GM12891 (cell line): ENCODE data around the gene EML5.

Source experiments
- PAX5 ChIP-seq: IDR thresholded peaks from 2 replicates; pipeline ENCODE4 v1.6.1; 2011; ENCODE audit warnings: low read length, moderate library complexity, mild to moderate bottlenecking; ENCODE audit not compliant: insufficient read depth, severe bottlenecking
- POLR2A ChIP-seq: IDR thresholded peaks from 2 replicates; pipeline ENCODE4 v1.6.1; 2011; ENCODE audit warnings: low read depth, low read length, control low read depth
- POLR2AphosphoS5 ChIP-seq: IDR thresholded peaks from 2 replicates; pipeline ENCODE4 v1.6.1; 2011; ENCODE audit warnings: low read depth, low read length, control low read depth
- SPI1 ChIP-seq: IDR thresholded peaks from 2 replicates; pipeline ENCODE4 v1.6.1; 2011; ENCODE audit warnings: low read depth, low read length, control low read depth
- TAF1 ChIP-seq: IDR thresholded peaks from 2 replicates; pipeline ENCODE4 v1.6.1; 2011; ENCODE audit warnings: low read depth, low read length, control low read depth

GRCh38 chr14:88660056-88660455, 132.7 kb downstream of the EML5 start:
- TF ChIP-seq POLR2A, result no peak
- no peak for TF ChIP-seq POLR2AphosphoS5
- TF ChIP-seq TAF1, result no peak
- no peak for TF ChIP-seq SPI1
- TF ChIP-seq PAX5, result no peak
